HCT116 (cell line): ENCODE results near the gene INTS6L. TPM values are rescaled to one million over a fixed set of nuclear protein-coding genes. Genes with fewer than 3 reads are reported as not detected.

ENCODE experiments used
- ATAC-seq: fragments of 200-7000 bp; cut with Tn5 transposase; 2 replicates; pipeline ENCODE4 v1.9.1; 2020; ENCODE audit warnings: mild to moderate bottlenecking, moderate library complexity
- BruUV-seq: library from RNA; stranded (reverse); fragments of 400-500 nt; replicated peaks from 2 replicates; lab custom pipeline; 2021; lab: Mats Ljungman, UMichigan
- CTCF ChIA-PET: fragments of 300-600 bp; sonication (Branson Sonifier 250); formaldehyde crosslinking; loops from one replicate; lab custom pipeline; 2021; ENCODE audit warnings: antibody characterized with exemption; lab: Charles Lee
- POLR2A ChIA-PET: fragments of 300-600, 350-600 bp; sonication (Branson Sonifier 250); formaldehyde crosslinking; loops from one replicate; lab custom pipeline; 2021; ENCODE audit warnings: antibody characterized with exemption; lab: Charles Lee
- RAD21 ChIA-PET, 2 experiments: fragments of 300-600 bp; sonication (Branson Sonifier 250); formaldehyde crosslinking; loops; one replicate each; lab custom pipeline; 2023; ENCODE audit warnings: low total read pairs in 2 of 2; ENCODE audit not compliant: uncharacterized antibody in 2 of 2, unreplicated experiment in 2 of 2, low non-redundant PET in 1 of 2; lab: Charles Lee
- DNase-seq: peaks from one replicate; pipeline ENCODE4 v3.0.0-alpha.2; 2010; ENCODE audit warnings: low read depth, low spot score
- H2AFZ ChIP-seq: fragments of 200-600 bp; shearing (Covaris generic), sonication (generic); 2 replicates; pipeline ENCODE4 v1.6.1; 2017; ENCODE audit warnings: low read depth, mixed run types, mixed read lengths, antibody characterized with exemption, low read length; ENCODE audit not compliant: poor library complexity, severe bottlenecking
- H3K27ac ChIP-seq: 2 replicates; pipeline ENCODE4 v1.5.1; 2012; ENCODE audit warnings: low read depth, low read length
- H3K27me3 ChIP-seq: fragments of 200-600 bp; sonication (generic); 2 replicates; pipeline ENCODE4 v1.6.1; 2016; ENCODE audit warnings: mixed run types, low read length, mixed read lengths; ENCODE audit not compliant: insufficient read depth
- H3K36me3 ChIP-seq, 2 experiments: fragments of 200-500 bp in 1 of 2; fragments of 200-600 bp in 1 of 2; sonication (Bioruptor generic) in 1 of 2; sonication (generic) in 1 of 2; 2 replicates each; pipeline versions ENCODE4 v1.5.1 to v1.6.1; 2014 to 2016; ENCODE audit warnings: low read length in 2 of 2, inconsistent platforms in 1 of 2, mixed read lengths in 1 of 2, mixed run types in 1 of 2; ENCODE audit not compliant: insufficient read depth in 2 of 2, control insufficient read depth in 1 of 2
- H3K4me1 ChIP-seq, 2 experiments: fragments of 200-600 bp in 1 of 2; sonication (generic) in 1 of 2; 2 replicates each; pipeline versions ENCODE4 v1.5.1 to v1.6.1; 2012 to 2017; ENCODE audit warnings: low read length in 2 of 2, inconsistent platforms in 1 of 2, mild to moderate bottlenecking in 1 of 2, mixed read lengths in 1 of 2, mixed run types in 1 of 2, moderate library complexity in 1 of 2; ENCODE audit not compliant: insufficient read depth in 2 of 2, control insufficient read depth in 1 of 2
- H3K4me2 ChIP-seq: fragments of 200-600 bp; sonication (generic); 2 replicates; pipeline ENCODE4 v1.6.1; 2017; ENCODE audit warnings: mixed run types, low read length, mixed read lengths
- H3K4me3 ChIP-seq, 2 experiments: fragments of 200-600 bp in 1 of 2; sonication (generic) in 1 of 2; replicated peaks in 1 of 2; 2 replicates each; pipeline ENCODE4 v1.5.1; 2011 to 2016; ENCODE audit warnings: low read length in 2 of 2, control low read depth in 1 of 2, low read depth in 1 of 2, mild to moderate bottlenecking in 1 of 2, mixed read lengths in 1 of 2, mixed run types in 1 of 2
- H3K79me2 ChIP-seq: fragments of 200-600 bp; sonication (generic); 2 replicates; pipeline ENCODE4 v1.6.1; 2017; ENCODE audit warnings: mild to moderate bottlenecking, mixed run types, low read length, moderate library complexity, mixed read lengths; ENCODE audit not compliant: insufficient read depth
- H3K9ac ChIP-seq: fragments of 200-600 bp; sonication (generic); 2 replicates; pipeline ENCODE4 v1.6.1; 2016; ENCODE audit warnings: low read length, mixed read lengths
- H3K9me2 ChIP-seq: fragments of 200-600 bp; sonication (generic), shearing (Covaris generic); 2 replicates; pipeline ENCODE4 v1.6.1; 2017; ENCODE audit warnings: mixed run types, mild to moderate bottlenecking, moderate library complexity; ENCODE audit not compliant: insufficient read depth
- H3K9me3 ChIP-seq, 2 experiments: fragments of 200-500 bp in 1 of 2; fragments of 200-600 bp in 1 of 2; sonication (Bioruptor generic) in 1 of 2; sonication (generic) in 1 of 2; 2 replicates each; pipeline ENCODE4 v1.6.1; 2014 to 2017; ENCODE audit warnings: low read length in 2 of 2, mixed read lengths in 2 of 2, inconsistent platforms in 1 of 2, low read depth in 1 of 2, mild to moderate bottlenecking in 1 of 2, mixed run types in 1 of 2, moderate library complexity in 1 of 2; ENCODE audit not compliant: control insufficient read depth in 1 of 2, insufficient read depth in 1 of 2
- H4K20me1 ChIP-seq: fragments of 200-600 bp; sonication (generic), shearing (Covaris generic); 2 replicates; pipeline ENCODE4 v1.6.1; 2017; ENCODE audit warnings: mixed run types, mild to moderate bottlenecking, moderate library complexity; ENCODE audit not compliant: insufficient read depth
- CTCF ChIP-seq, 3 experiments: fragments of 200-600 bp in 1 of 3; sonication (generic) in 1 of 3; IDR thresholded peaks in 2 of 3; conservative IDR thresholded peaks in 1 of 3; 2 replicates each; pipeline ENCODE4 v1.5.1; 2012 to 2017; ENCODE audit warnings: low read depth in 2 of 3, low read length in 2 of 3, antibody characterized with exemption in 1 of 3, borderline replicate concordance in 1 of 3, control low read depth in 1 of 3, mild to moderate bottlenecking in 1 of 3, mixed read lengths in 1 of 3, mixed run types in 1 of 3, moderate library complexity in 1 of 3; ENCODE audit not compliant: insufficient read depth in 1 of 3
- ELF1 ChIP-seq: IDR thresholded peaks from 2 replicates; pipeline ENCODE4 v1.6.1; 2012; ENCODE audit warnings: low read depth, borderline replicate concordance
- EZH2 ChIP-seq: fragments of 200-600 bp; sonication (generic); IDR thresholded peaks from 2 replicates; pipeline ENCODE4 v1.6.1; 2017; ENCODE audit warnings: antibody characterized with exemption, mixed run types
- JUND ChIP-seq: IDR thresholded peaks from 2 replicates; pipeline ENCODE4 v1.6.1; 2012
- REST ChIP-seq: IDR thresholded peaks from 2 replicates; pipeline ENCODE4 v1.6.1; 2012; ENCODE audit warnings: low read depth
- TCF7L2 ChIP-seq: IDR thresholded peaks from 2 replicates; pipeline ENCODE4 v1.7.0; 2011; ENCODE audit warnings: borderline replicate concordance, inconsistent platforms; ENCODE audit not compliant: insufficient read depth, insufficient read length; ENCODE audit errors: extremely low read depth
- ZBTB33 ChIP-seq: IDR thresholded peaks from 2 replicates; pipeline ENCODE4 v1.6.1; 2011; ENCODE audit warnings: mild to moderate bottlenecking, low read length, moderate library complexity; ENCODE audit not compliant: insufficient replicate concordance; ENCODE audit errors: extremely low read depth
- ZNF274 ChIP-seq: fragments of 200-500 bp; sonication (Bioruptor generic); IDR thresholded peaks from 2 replicates; pipeline ENCODE4 v1.6.1; 2014; ENCODE audit warnings: mild to moderate bottlenecking, low read depth, low read length, inconsistent platforms
- intact Hi-C: fragments of 100-400 bp; cut with micrococcal nuclease; formaldehyde crosslinking; loops from 2 replicates; pipeline ENCODE4 v1.10.0; 2022
- total RNA-seq: library from RNA; stranded (reverse); gene quantifications from one replicate; pipeline ENCODE4 v1.2.1, GENCODE V29; 2021; ENCODE audit not compliant: unreplicated experiment

INTS6L gene
- total RNA-seq, 1 experiment from 2014 or later, result 3.6 TPM

- ATAC-seq, result 0 out of 2 replicates have a peak, but pooled peaks have one; percentile 28
- no peaks in the 10 kb centered on the region for H3K79me2 ChIP-seq
- BruUV-seq, result no TSS peak
- ChIA-PET POLR2A (no interaction called here), CTCF (no interaction called here), RAD21 (no interaction called here)
- H3K27ac ChIP-seq, result no peak overlapping the region
- no peak overlapping the region for H3K4me3 ChIP-seq
- no peaks in the 10 kb centered on the region for H4K20me1 ChIP-seq
- no peak overlapping the region for H2AFZ ChIP-seq
- H3K27me3 ChIP-seq, result no peaks in the 10 kb centered on the region
- TF ChIP-seq ZBTB33 (no peak), CTCF (IDR thresholded peaks at IDR 0.05 in 2 of 3, conservative IDR thresholded peaks at IDR 0.05 in 1 of 3; ENCODE audit: borderline replicate concordance in 1 of 3, insufficient read depth in 1 of 3, low read depth in 2 of 3, low read length in 2 of 3) (peak in 2 of 3 experiments; percentile 19 to 23; a peak in 2 of 6 replicates)
- H3K9me2 ChIP-seq, result no peaks in the 10 kb centered on the region
- H3K9ac ChIP-seq, result no peak overlapping the region
- no peaks in the 10 kb centered on the region for H3K36me3 ChIP-seq
- no peak for DNase-seq
- peaks cover 0 to 3% of the 10 kb centered on the region in 2 experiments; a peak in 1 of 4 replicates for H3K4me1 ChIP-seq
- H3K4me2 ChIP-seq, result no peak overlapping the region
- H3K9me3 ChIP-seq, result no peaks in the 10 kb centered on the region
- intact Hi-C loops, result no loop called here
These were observed 4.1 kb upstream of the INTS6L start for GRCh38 chrX:135516376-135516775.

GRCh38 chrX:135518161-135518560, 2.3 kb upstream of the INTS6L start:
- ChIA-PET CTCF (no interaction called here), POLR2A (no interaction called here), RAD21 (no interaction called here)
- DNase-seq, result no peak
- no peak overlapping the region for H2AFZ ChIP-seq
- H3K4me2 ChIP-seq, result no peak overlapping the region
- H3K27me3 ChIP-seq, result no peaks in the 10 kb centered on the region
- H3K9me2 ChIP-seq, result no peaks in the 10 kb centered on the region
- no peak for ATAC-seq
- no peak overlapping the region for H3K9ac ChIP-seq
- H3K27ac ChIP-seq, result no peak overlapping the region
- no TSS peak for BruUV-seq
- no peaks in the 10 kb centered on the region for H3K9me3 ChIP-seq
- intact Hi-C loops, result no loop called here
- no peaks in the 10 kb centered on the region for H4K20me1 ChIP-seq
- no peak overlapping the region for H3K4me3 ChIP-seq
- no peaks in the 10 kb centered on the region for H3K36me3 ChIP-seq
- peaks cover 0 to 11% of the 10 kb centered on the region in 2 experiments; a peak in 1 of 4 replicates for H3K4me1 ChIP-seq
- H3K79me2 ChIP-seq, result no peaks in the 10 kb centered on the region
- TF ChIP-seq JUND, result no peak
- no peak for TF ChIP-seq EZH2
- TF ChIP-seq REST, result no peak
- TF ChIP-seq ZBTB33, result no peak
- TF ChIP-seq ZNF274, result no peak
- no peak for TF ChIP-seq TCF7L2
- no peak for TF ChIP-seq ELF1
